Osteocyte (in vitro differentiated cells): Measurements from ENCODE around the gene CEP162. TPM values are rescaled to one million over a fixed set of nuclear protein-coding genes. Genes with fewer than 3 reads are reported as not detected.
"Not testable (repeated sequence)": the region's sequence is repeated elsewhere in the genome, so short reads cannot be mapped to it uniquely, and the experiment has no call there.

Source experiments
- DNase-seq: peaks from one replicate; pipeline ENCODE4 v3.0.0; 2021; ENCODE audit warnings: mixed read lengths; ENCODE audit not compliant: unreplicated experiment; ENCODE audit errors: extremely low spot score
- H3K27ac Mint-ChIP-seq: one replicate; pipeline ENCODE4 v1.8.0; 2021; ENCODE audit warnings: mild to moderate bottlenecking, mixed read lengths; ENCODE audit not compliant: unreplicated experiment
- H3K27me3 Mint-ChIP-seq: one replicate; pipeline ENCODE4 v1.8.0; 2021; ENCODE audit warnings: mixed read lengths; ENCODE audit not compliant: unreplicated experiment
- H3K36me3 Mint-ChIP-seq: one replicate; pipeline ENCODE4 v1.8.0; 2021; ENCODE audit warnings: mixed read lengths; ENCODE audit not compliant: unreplicated experiment
- H3K4me1 Mint-ChIP-seq: one replicate; pipeline ENCODE4 v1.8.0; 2021; ENCODE audit warnings: mixed read lengths; ENCODE audit not compliant: unreplicated experiment
- H3K4me3 Mint-ChIP-seq: one replicate; pipeline ENCODE4 v1.8.0; 2021; ENCODE audit warnings: mild to moderate bottlenecking, moderate library complexity, mixed read lengths; ENCODE audit not compliant: unreplicated experiment
- H3K9me3 Mint-ChIP-seq: one replicate; pipeline ENCODE4 v1.8.0; 2021; ENCODE audit warnings: mixed read lengths; ENCODE audit not compliant: unreplicated experiment
- total RNA-seq: library from RNA; stranded (reverse); gene quantifications from 2 replicates; pipeline ENCODE4 v1.2.1, GENCODE V29; 2021
- TF ChIP-seq, protein P1 (sequence below): fragments of 200-600 bp; sonication (generic); IDR thresholded peaks from 2 replicates; pipeline ENCODE4 v1.5.0; 2021; ENCODE audit warnings: antibody characterized with exemption, mild to moderate bottlenecking, moderate library complexity

Gene CEP162
- total RNA-seq, 1 donor from 2014 or later = 10.1 TPM

- H3K4me1 Mint-ChIP-seq = no peaks in the 10 kb centered on the region
- no peak overlapping the region for H3K4me3 Mint-ChIP-seq
- TF ChIP-seq, protein P1, sequence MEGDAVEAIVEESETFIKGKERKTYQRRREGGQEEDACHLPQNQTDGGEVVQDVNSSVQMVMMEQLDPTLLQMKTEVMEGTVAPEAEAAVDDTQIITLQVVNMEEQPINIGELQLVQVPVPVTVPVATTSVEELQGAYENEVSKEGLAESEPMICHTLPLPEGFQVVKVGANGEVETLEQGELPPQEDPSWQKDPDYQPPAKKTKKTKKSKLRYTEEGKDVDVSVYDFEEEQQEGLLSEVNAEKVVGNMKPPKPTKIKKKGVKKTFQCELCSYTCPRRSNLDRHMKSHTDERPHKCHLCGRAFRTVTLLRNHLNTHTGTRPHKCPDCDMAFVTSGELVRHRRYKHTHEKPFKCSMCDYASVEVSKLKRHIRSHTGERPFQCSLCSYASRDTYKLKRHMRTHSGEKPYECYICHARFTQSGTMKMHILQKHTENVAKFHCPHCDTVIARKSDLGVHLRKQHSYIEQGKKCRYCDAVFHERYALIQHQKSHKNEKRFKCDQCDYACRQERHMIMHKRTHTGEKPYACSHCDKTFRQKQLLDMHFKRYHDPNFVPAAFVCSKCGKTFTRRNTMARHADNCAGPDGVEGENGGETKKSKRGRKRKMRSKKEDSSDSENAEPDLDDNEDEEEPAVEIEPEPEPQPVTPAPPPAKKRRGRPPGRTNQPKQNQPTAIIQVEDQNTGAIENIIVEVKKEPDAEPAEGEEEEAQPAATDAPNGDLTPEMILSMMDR = no peak
- DNase-seq = no peak
- peaks cover 7% of the 10 kb centered on the region for H3K27me3 Mint-ChIP-seq
- peaks cover 9% of the 10 kb centered on the region for H3K36me3 Mint-ChIP-seq
- peaks cover 9% of the 10 kb centered on the region for H3K9me3 Mint-ChIP-seq
- no peak overlapping the region for H3K27ac Mint-ChIP-seq
Observed at GRCh38 chr6:84119277-84119676, 108.2 kb downstream of the CEP162 start.

DNA sequence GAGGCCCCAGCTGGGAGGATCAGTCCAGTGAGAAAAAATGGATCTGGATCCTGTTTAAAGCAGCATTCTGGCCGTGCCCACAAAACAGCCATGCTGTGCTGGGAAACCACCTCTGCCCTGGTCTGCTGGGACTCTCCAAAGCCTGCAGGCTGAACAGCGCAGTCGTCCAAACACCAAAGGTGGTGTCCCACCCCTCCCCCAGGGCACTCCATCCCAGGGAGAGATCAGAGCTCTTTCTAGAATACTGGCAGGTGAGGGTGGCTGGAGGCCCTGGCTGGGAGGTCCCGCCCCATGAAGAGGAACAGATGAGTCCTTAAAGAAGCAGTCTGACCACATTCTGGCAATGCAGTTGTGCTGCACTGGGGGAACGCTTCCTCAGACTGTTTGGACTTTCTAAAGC lies 109.3 kb downstream of the CEP162 start:
- no peaks in the 10 kb centered on the region for H3K4me1 Mint-ChIP-seq
- H3K36me3 Mint-ChIP-seq = peaks cover 3% of the 10 kb centered on the region
- H3K27ac Mint-ChIP-seq = no peak overlapping the region
- TF ChIP-seq, protein P1 = no peak
- H3K4me3 Mint-ChIP-seq = no peak overlapping the region
- DNase-seq = no peak
- peaks cover 4% of the 10 kb centered on the region for H3K9me3 Mint-ChIP-seq
- peaks cover 13% of the 10 kb centered on the region for H3K27me3 Mint-ChIP-seq

DNA sequence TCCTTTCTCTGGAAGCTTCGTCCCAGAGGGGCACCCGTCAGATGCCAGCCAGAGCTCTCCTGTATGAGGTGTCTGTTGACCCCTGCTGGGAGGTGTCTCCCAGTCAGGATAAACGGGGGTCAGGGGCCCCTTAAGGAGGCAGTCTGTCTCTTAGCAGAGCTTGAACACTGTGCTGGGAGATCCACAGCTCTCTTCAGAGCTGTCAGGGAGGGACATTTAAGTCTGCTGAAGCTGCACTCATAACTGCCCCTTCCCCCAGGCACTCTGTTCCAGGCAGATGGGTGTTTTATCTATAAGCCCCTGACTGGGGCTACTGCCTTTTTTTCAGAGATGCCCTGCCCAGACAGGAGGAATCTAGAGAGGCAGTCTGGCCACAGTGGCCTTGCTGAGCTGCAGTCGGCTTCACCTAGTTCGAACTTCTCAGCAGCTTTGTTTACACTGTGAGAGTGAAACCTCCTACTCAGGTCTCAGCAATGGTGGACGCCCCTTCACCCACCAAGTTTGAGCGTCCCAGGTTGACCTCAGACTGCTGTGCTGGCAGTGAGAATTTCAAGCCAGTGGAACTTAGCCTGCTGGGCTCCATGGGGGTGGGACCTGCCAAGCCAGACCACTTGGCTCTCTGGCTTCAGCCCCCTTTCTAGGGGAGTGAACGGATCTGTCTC lies 112.4 kb downstream of the CEP162 start:
- not testable (repeated sequence) for H3K4me1 Mint-ChIP-seq, H3K36me3 Mint-ChIP-seq, H3K4me3 Mint-ChIP-seq, DNase-seq, H3K9me3 Mint-ChIP-seq, H3K27ac Mint-ChIP-seq
- H3K27me3 Mint-ChIP-seq = peaks cover 43% of the 10 kb centered on the region

- H3K27me3 Mint-ChIP-seq = peaks cover 57% of the 10 kb centered on the region
- H3K36me3 Mint-ChIP-seq, H3K4me3 Mint-ChIP-seq, H3K4me1 Mint-ChIP-seq, H3K9me3 Mint-ChIP-seq, H3K27ac Mint-ChIP-seq, DNase-seq: not testable (repeated sequence)
Observed at GRCh38 chr6:84111351-84111750, 116.1 kb downstream of the CEP162 start.

- Mint-ChIP-seq H3K9me3 (no peaks in the 10 kb centered on the region), H3K27ac (no peak overlapping the region), H3K4me3 (no peak overlapping the region), H3K27me3 (peaks cover 42% of the 10 kb centered on the region), H3K36me3 (no peaks in the 10 kb centered on the region), H3K4me1 (peaks cover 7% of the 10 kb centered on the region)
- TF ChIP-seq, protein P1 = no peak
- DNase-seq = no peak
Observed at GRCh38 chr6:84107495-84107894, 119.9 kb downstream of the CEP162 start.

DNA sequence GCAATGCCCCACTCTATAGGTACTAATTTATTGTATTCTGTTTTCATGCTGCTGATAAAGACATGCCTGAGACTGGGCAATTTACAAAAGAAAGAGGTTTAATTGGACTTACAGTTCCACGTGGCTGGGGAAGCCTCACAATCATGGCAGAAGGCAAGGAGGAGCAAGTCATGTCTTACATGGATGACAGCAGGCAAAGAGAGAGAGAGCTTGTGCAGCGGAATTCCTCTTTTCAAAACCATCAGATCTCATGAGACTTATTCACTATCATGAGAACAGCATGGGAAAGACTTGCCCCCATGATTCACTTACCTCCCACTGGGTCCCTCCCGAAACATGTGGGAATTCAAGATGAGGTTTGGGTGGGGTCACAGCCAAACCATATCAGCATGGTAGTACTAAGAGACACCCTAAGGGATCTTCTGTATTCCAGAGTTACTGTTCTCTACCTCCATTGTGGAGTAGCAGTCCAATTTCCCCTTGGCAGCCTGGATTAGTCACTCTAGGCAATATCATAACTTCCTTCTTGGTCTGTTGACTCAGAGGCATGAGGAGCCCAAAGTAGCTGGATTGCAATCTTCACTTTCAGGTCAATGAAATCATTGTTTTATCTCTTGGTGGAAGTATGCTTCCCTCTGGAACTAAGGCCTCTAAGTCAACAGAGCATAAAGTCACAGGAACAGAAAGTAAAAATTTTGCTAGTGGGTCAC lies 122.1 kb downstream of the CEP162 start:
- H3K4me3 Mint-ChIP-seq, H3K36me3 Mint-ChIP-seq, DNase-seq, H3K27ac Mint-ChIP-seq, H3K4me1 Mint-ChIP-seq, H3K9me3 Mint-ChIP-seq: not testable (repeated sequence)
- H3K27me3 Mint-ChIP-seq = peaks cover 32% of the 10 kb centered on the region
